ENCODE measurements around the gene MACROD2.

The MACROD2 gene

DNA sequence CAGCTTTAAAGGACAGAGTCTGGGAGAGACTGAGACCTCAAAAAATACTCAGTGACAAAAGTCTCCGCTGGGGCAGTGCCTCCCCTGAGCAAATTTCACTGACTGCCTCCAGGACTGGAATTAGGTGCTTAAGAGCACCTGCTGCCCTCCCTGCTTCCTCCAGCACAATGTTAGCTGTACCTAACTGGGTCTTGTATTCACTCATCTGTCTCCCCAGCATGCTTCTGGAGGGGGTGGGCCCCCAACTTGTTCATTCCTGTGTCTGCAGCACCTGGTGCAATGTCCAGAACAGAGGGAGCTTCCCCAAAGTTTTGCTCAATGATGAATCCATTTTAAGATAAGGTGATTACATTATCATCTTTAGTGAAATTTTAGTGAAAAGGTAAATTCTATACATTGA is 1927.2 kb downstream of the MACROD2 start:
- in situ Hi-C loops (cut with MboI; ENCODE audit: low sequenced_read_pairs, unreplicated experiment), result no loop called here
- TF ChIP-seq, protein P1, sequence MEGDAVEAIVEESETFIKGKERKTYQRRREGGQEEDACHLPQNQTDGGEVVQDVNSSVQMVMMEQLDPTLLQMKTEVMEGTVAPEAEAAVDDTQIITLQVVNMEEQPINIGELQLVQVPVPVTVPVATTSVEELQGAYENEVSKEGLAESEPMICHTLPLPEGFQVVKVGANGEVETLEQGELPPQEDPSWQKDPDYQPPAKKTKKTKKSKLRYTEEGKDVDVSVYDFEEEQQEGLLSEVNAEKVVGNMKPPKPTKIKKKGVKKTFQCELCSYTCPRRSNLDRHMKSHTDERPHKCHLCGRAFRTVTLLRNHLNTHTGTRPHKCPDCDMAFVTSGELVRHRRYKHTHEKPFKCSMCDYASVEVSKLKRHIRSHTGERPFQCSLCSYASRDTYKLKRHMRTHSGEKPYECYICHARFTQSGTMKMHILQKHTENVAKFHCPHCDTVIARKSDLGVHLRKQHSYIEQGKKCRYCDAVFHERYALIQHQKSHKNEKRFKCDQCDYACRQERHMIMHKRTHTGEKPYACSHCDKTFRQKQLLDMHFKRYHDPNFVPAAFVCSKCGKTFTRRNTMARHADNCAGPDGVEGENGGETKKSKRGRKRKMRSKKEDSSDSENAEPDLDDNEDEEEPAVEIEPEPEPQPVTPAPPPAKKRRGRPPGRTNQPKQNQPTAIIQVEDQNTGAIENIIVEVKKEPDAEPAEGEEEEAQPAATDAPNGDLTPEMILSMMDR (IDR thresholded peaks at IDR 0.05; ENCODE audit: borderline replicate concordance, control extremely low read depth, extremely low read depth, insufficient read depth, missing control alignments), result no peak
- no peak for DNase-seq (ENCODE audit: low spot score)

DNA sequence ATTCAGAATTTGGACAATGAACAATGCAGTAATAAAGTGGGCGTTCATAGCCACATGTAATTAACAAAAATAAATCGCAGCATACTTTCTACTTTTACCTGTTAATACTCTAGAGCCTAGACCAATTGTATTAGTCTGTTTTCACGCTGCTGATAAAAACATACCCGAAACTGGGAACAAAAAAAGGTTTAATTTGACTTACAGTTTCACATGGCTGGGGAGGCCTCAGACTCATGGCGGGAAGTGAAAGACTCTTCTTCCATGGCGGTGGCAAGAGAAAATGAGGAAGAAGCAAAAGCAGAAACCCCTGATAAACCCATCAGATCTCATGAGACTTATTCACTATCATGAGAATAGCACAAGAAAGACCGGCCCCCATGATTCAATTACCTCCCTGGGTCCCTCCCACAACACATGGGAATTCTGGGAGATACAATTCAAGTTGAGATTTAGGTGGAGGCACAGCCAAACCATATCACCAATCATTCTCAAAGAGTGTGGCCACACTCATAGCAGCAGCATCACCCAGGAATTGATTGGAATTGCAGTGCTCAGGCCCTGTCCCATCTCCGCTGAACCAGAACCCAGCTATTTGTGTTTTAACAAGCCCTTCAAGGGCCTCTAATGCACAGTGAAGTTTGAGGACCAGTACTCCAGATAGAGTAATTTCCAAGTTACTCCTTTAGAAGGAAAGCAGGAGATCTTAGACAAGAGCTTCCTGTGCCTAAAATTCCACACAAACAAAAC is 1927.9 kb downstream of the MACROD2 start:
- TF ChIP-seq, protein P1 (IDR thresholded peaks at IDR 0.05; ENCODE audit: borderline replicate concordance, control extremely low read depth, extremely low read depth, insufficient read depth, missing control alignments), result no peak
- in situ Hi-C loops (cut with MboI; ENCODE audit: low sequenced_read_pairs, unreplicated experiment), result no loop called here
- DNase-seq (ENCODE audit: low spot score), result no peak

DNA sequence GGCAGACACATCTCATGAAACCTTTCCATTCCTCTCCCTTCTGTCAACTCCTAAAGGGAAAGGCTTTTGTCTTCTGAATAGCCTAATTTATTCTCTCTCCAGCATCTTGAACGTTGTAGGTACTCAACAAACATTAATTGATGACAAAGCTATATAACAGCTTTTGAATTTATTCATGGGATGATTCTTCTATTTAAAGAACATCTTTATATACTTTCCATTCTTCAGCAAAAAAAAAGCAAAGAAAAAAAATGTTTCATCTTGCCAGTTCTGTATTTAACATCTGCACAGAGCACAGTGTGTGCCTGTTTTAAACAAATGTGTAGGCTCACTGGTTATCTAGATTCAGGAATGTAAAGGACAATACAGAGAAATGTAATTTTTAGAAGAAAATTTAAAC is 1929.2 kb downstream of the MACROD2 start:
- TF ChIP-seq, protein P1 (IDR thresholded peaks at IDR 0.05; ENCODE audit: borderline replicate concordance, control extremely low read depth, extremely low read depth, insufficient read depth, missing control alignments), result no peak
- DNase-seq (ENCODE audit: low spot score), result no peak
- in situ Hi-C loops (cut with MboI; ENCODE audit: low sequenced_read_pairs, unreplicated experiment), result no loop called here

DNA sequence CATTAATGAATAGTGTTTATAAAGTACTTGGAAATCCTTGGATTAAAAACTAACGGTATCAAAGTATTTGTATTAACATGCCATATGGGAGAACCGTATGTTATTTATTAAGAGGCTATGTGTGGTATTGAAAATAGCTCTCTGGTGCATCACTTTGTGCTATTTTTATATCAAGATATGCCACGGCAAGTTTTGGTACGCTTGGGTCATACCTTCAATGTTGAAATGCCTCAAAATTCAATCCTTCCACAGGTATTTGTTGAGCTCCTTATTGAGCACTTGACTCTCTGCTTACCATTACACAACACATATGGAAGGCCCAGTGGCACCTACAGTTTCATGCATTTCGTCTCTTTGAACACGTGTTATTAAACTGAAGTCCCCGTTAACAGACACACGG is 1930.1 kb downstream of the MACROD2 start:
- TF ChIP-seq, protein P1 (IDR thresholded peaks at IDR 0.05; ENCODE audit: borderline replicate concordance, control extremely low read depth, extremely low read depth, insufficient read depth, missing control alignments), result no peak
- no peak for DNase-seq (ENCODE audit: low spot score)
- in situ Hi-C loops (cut with MboI; ENCODE audit: low sequenced_read_pairs, unreplicated experiment), result no loop called here

DNA sequence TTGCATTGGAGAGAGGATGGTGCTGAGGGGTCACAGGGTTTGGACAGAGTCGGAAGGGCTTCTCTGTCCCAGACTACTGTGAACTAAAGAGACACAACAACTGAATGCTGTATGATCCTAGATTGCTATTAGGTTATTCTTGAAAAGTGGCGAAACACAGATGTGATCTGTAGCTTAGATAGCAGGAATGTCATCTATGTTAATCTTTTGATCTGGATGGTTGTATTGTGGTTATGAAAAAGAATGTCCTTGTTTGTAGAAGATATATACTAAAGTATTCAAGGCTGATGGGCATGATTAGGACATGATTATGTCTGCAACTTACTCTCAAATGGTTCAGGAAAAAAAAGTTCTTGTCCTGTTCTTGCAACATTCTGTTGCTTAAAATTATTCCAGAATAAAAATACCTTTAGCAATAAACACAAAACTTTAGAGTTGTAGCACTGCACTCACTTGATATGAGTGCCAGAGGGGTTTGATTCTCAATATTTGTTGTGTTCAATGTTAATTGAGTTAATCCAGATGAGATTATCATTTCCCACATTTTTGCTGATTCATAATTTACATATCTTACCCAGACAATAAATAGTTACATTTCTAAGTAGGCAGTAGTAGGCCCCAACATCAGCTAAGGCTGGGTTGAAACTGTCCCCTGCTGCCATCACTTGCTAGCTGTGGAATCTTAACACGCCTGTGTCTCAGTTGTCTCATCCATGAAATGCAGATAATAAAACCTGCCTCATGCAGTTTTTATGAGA is 1932.8 kb downstream of the MACROD2 start:
- TF ChIP-seq, protein P1 (IDR thresholded peaks at IDR 0.05; ENCODE audit: borderline replicate concordance, control extremely low read depth, extremely low read depth, insufficient read depth, missing control alignments), result no peak
- in situ Hi-C loops (cut with MboI; ENCODE audit: low sequenced_read_pairs, unreplicated experiment), result no loop called here
- no peak for DNase-seq (ENCODE audit: low spot score)

DNA sequence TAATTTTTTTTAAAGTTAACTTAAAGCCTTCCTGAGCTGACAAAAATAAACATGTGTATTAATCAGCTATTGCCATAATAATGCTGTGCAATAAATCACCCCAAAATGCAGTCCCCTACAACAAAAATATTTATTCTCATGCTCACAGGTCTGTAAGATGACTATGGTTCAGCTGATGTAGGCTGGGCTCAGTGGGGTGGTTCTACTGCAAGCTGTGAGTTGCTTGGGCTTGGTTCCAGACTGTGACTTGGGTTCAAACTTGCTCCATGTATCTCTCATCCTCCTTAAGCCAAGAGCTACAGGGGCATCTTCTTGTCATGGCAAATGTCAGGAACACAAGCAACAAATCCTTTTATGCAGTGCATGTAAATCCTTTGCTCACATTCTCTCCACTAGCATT is 1933.6 kb downstream of the MACROD2 start:
- DNase-seq (ENCODE audit: low spot score), result no peak
- in situ Hi-C loops (cut with MboI; ENCODE audit: low sequenced_read_pairs, unreplicated experiment), result no loop called here
- TF ChIP-seq, protein P1 (IDR thresholded peaks at IDR 0.05; ENCODE audit: borderline replicate concordance, control extremely low read depth, extremely low read depth, insufficient read depth, missing control alignments), result no peak

All from GM13976 (cell line).